GM12891 (cell line): ENCODE data around the gene FAM118B.

ENCODE experiments used
- POLR2A ChIP-seq: IDR thresholded peaks from 2 replicates; pipeline ENCODE4 v1.6.1; 2011; ENCODE audit warnings: low read depth, low read length, control low read depth
- POLR2AphosphoS5 ChIP-seq: IDR thresholded peaks from 2 replicates; pipeline ENCODE4 v1.6.1; 2011; ENCODE audit warnings: low read depth, low read length, control low read depth
- POU2F2 ChIP-seq: IDR thresholded peaks from 2 replicates; pipeline ENCODE4 v1.6.1; 2011; ENCODE audit warnings: low read depth, mild to moderate bottlenecking, control low read depth, low read length, moderate library complexity
- TAF1 ChIP-seq: IDR thresholded peaks from 2 replicates; pipeline ENCODE4 v1.6.1; 2011; ENCODE audit warnings: low read depth, low read length, control low read depth

- TF ChIP-seq POLR2A = no peak
- no peak for TF ChIP-seq POLR2AphosphoS5
- no peak for TF ChIP-seq TAF1
- TF ChIP-seq POU2F2 = no peak
These were observed 100.1 kb downstream of the FAM118B start for GRCh38 chr11:126311401-126312291.
